Coronary artery (tissue), 2 donors: ENCODE data around the gene HNRNPC.
"Not testable (repeated sequence)": the region's sequence is repeated elsewhere in the genome, so short reads cannot be mapped to it uniquely, and the experiment has no call there.

Source experiments
- DNase-seq: peaks from one replicate; pipeline ENCODE4 v3.0.0-alpha.2; 2017; ENCODE audit warnings: low spot score
- H3K27ac ChIP-seq, 2 donors: fragments of 200-600 bp; sonication (generic); one replicate each; pipeline ENCODE4 v1.5.1; 2016 to 2019
- H3K4me3 ChIP-seq: fragments of 200-600 bp; sonication (generic); 2 replicates; pipeline ENCODE4 v1.5.1; 2016; ENCODE audit warnings: mild to moderate bottlenecking, moderate library complexity
- CTCF ChIP-seq: fragments of 200-600 bp; sonication (generic); IDR thresholded peaks from one replicate; pipeline ENCODE4 v1.5.1; 2019; ENCODE audit warnings: antibody characterized with exemption

Gene HNRNPC

GRCh38 chr14:21191261-21191808 is 77.9 kb downstream of the HNRNPC start:
- TF ChIP-seq CTCF, result no peak
- Histone ChIP-seq H3K27ac (no peak overlapping the region), H3K4me3 (peak overlapping the region; percentile 65)
- no peak for DNase-seq

DNA sequence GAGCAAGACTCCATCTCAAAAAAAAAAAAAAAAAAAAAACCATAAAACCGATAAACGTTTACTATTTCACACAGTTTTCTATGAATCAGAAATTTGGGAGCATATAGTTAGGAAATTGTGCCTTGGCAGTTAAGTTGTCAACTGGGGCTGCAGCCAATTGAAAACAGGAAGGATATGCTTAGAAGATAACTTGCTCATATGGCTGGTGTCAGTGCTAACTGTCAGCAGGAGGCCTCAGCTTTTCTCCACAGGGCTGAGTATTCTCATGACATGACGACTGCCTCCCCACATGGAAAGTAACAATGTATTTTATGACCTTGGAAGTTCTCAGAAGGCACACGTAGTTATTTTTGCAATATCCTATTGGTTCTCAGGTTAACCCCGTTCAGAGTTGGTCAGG is 83.8 kb downstream of the HNRNPC start:
- TF ChIP-seq CTCF, result no peak

GRCh38 chr14:21184254-21184653 is 85.0 kb downstream of the HNRNPC start:
- H3K4me3 ChIP-seq, result no peak overlapping the region
- DNase-seq, result no peak
- TF ChIP-seq CTCF, result no peak
- no peak overlapping the region for H3K27ac ChIP-seq

More for the DNA sequence above, 83.8 kb downstream of the HNRNPC start:
- no peak for DNase-seq
- Histone ChIP-seq H3K4me3 (no peak overlapping the region), H3K27ac (no peak overlapping the region)

GRCh38 chr14:21182166-21182565 is 87.1 kb downstream of the HNRNPC start:
- TF ChIP-seq CTCF, result no peak
- Histone ChIP-seq H3K27ac (no peak overlapping the region), H3K4me3 (no peak overlapping the region)
- no peak for DNase-seq

DNA sequence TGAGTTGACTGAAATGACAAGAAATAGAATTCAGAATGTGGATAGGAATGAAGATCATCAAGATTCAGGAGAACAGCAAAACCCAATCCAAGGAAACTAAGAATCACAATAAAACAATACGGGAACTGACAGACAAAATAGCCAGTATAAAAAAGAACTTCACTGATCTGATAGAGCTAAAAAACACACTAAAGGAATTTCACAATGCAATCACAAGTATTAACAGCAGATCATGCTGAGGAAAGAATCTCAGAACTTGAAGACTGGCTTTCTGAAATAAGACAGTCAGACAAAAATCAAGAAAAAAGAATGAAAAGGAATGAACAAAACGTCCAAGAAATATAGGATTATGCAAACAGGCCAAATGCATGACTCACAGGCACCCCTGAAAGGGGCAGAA is 98.1 kb downstream of the HNRNPC start:
- no peak overlapping the region for H3K27ac ChIP-seq
- TF ChIP-seq CTCF, result no peak
- no peak for DNase-seq
- H3K4me3 ChIP-seq, result no peak overlapping the region

DNA sequence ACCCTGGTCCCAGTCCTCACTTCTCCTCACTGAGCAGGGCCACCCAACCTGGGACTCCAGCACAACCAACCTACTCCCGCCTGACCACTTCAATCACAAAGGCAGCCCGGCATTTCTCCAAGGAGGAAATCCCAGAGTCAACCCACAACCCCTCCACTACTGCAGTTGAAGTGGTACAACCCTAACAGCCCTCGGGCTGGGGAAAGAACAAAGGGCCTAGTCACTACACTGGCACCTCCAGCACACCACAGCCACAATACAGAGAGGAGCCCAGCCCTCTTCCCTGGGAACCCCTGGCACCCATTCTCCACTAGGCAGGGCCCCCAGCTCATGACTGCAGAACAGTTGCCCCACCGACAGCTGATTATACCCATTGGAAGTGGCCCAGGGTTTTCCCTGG is 99.7 kb downstream of the HNRNPC start:
- Histone ChIP-seq H3K4me3 (no peak overlapping the region), H3K27ac (no peak overlapping the region)
- DNase-seq, result no peak
- TF ChIP-seq CTCF, result no peak

DNA sequence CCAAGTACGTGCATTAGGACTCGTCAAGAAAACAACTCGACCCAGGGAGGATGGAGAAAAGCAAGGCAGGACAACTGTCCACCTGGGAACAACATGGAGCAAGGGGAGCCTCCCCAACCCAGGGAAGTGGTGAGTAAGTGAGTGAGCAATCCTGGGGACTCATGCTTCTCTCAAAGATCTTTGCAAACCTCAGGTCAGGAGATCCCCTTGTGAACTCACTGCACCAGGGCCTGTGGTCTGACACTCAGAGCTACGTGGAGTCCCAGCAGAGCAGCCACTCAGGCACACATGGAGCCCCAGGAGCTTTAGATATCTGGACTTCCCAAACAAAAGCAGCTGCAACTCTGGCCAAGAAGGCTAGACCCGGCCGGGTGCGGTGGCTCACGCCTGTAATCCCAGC is 101.2 kb downstream of the HNRNPC start:
- H3K4me3 ChIP-seq, result no peak overlapping the region
- H3K27ac ChIP-seq, result no peak overlapping the region
- no peak for DNase-seq
- TF ChIP-seq CTCF, result no peak

- H3K4me3 ChIP-seq, DNase-seq: not testable (repeated sequence)
Observed at GRCh38 chr14:21165670-21166069, 103.6 kb downstream of the HNRNPC start.

GRCh38 chr14:21165002-21165605 is 104.1 kb downstream of the HNRNPC start:
- not testable (repeated sequence) for DNase-seq, H3K27ac ChIP-seq, H3K4me3 ChIP-seq

More at GRCh38 chr14:21165670-21166069, 103.6 kb downstream of the HNRNPC start:
- H3K27ac ChIP-seq, result not testable (repeated sequence)
